Activated T-helper 2 cell treated with anti-CD3 and anti-CD28 coated beads, Interferon-gamma antibody, Interleukin-2, Interleukin-4, amounts not matched to agents 10 μg/mL and 5 μg/mL and 100 μg/mL, durations not matched to agents 14 hours and 24 hours and 36 hours (primary cell): ENCODE results near the gene SLC35F1. TPM values are rescaled to one million over a fixed set of nuclear protein-coding genes. Genes with fewer than 3 reads are reported as not detected.

Source experiments
- DNase-seq: peaks from one replicate; pipeline ENCODE4 v3.0.0; 2021; ENCODE audit warnings: low spot score
- H3K27ac Mint-ChIP-seq: one replicate; pipeline ENCODE4 v1.8.0; 2021; ENCODE audit warnings: mixed read lengths
- H3K27me3 Mint-ChIP-seq: one replicate; pipeline ENCODE4 v1.8.0; 2021; ENCODE audit warnings: low read depth, mixed read lengths
- H3K36me3 Mint-ChIP-seq: one replicate; pipeline ENCODE4 v1.8.0; 2021; ENCODE audit warnings: low read depth, mixed read lengths
- H3K4me1 Mint-ChIP-seq: one replicate; pipeline ENCODE4 v1.8.0; 2021; ENCODE audit warnings: low read depth, mixed read lengths
- H3K4me3 Mint-ChIP-seq: one replicate; pipeline ENCODE4 v1.8.0; 2021; ENCODE audit warnings: low read depth, mild to moderate bottlenecking, moderate library complexity, mixed read lengths
- H3K9me3 Mint-ChIP-seq: one replicate; pipeline ENCODE4 v1.8.0; 2021; ENCODE audit warnings: mixed read lengths
- intact Hi-C: fragments of 100-400 bp; cut with micrococcal nuclease; formaldehyde crosslinking; loops from one replicate; pipeline ENCODE4 v1.15.1; 2023
- total RNA-seq: library from RNA; stranded (reverse); gene quantifications from 2 replicates; pipeline ENCODE4 v1.2.3, GENCODE V29; 2022

The SLC35F1 gene
- total RNA-seq, 1 donor from 2014 or later, result 0.09 TPM

DNA sequence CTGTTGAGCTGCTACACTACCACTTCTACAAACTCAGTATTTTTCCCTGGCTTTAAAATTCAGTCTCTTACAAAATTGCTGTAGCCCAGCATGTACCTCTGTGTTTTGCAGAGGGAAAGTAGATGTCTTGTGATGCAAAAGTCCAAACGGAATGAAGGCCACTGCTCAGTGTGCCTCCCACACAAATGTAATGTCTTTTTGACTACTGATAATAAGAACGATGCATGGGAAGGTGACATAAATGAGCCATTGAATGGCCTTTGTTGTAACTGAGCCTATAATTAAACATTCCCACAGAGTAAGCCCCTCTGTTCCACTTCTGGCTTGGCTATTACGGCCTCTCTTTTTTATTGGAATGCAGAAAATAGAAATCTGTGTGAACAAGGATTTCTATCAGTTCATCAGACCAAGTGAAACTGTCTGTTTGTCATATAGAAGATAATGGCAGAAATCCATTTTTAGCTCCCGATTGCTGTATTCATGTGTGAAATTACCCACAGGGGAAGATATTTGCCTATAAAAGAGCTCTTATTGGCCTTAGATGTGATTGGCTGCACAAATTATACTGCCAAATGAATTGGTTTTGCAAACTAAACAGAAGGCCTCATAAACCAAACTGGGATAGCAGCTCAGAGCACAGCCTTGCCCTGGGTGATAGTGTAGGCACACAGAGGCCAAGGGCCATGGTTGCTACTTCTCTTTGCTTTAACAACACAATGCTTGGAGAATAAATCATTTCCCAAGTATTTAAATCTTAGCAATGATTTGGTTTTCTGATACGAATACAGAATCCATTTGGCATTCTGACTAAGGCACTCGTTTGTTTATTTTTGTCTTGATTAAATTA is 399.6 kb downstream of the SLC35F1 start:
- Mint-ChIP-seq H3K27me3 (peaks cover 13% of the 10 kb centered on the region), H3K9me3 (no peaks in the 10 kb centered on the region), H3K27ac (no peak overlapping the region), H3K4me3 (no peak overlapping the region), H3K4me1 (no peaks in the 10 kb centered on the region), H3K36me3 (no peaks in the 10 kb centered on the region)
- no peak for DNase-seq
- intact Hi-C loops, result no loop called here

GRCh38 chr6:118307581-118307980 is 400.5 kb downstream of the SLC35F1 start:
- no peak for DNase-seq
- no peaks in the 10 kb centered on the region for H3K36me3 Mint-ChIP-seq
- no peak overlapping the region for H3K4me3 Mint-ChIP-seq
- peaks cover 12% of the 10 kb centered on the region for H3K27me3 Mint-ChIP-seq
- no peaks in the 10 kb centered on the region for H3K4me1 Mint-ChIP-seq
- no peak overlapping the region for H3K27ac Mint-ChIP-seq
- no peaks in the 10 kb centered on the region for H3K9me3 Mint-ChIP-seq
- intact Hi-C loops, result no loop called here

DNA sequence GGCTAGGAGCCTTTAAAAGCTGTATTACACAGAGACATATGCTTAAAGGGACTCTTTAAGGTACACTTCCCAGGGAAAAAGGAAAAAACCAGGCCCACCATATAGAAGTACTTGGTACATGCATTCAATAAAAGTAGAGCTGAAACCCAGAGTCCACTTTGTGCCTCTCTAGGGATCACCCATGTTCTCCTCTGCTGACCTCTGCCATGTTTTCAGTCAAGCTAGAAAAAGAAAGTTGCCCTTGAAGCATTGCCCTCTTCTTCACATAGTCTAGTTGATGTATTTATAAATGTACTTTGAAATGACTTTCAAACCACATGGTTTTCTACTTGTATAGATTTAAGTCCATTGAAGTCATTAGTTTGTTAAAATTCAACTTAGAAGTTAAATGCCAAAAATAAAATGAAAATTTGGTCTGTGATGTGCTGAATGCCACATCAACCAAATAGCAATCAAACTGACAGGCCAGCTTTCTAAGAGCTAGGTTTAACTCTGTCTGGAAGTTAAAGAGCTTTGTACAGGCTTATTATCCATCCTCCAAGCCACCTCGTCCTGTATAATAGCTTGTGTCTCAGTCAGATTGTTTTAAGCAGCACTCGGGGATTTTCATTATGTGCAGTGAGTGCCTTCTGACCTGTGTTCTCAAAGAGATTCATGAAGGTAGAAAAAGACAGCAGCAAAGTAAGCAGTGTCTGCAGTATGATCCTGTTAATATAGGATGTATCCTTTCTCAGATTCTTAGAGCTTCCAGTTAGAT is 402.5 kb downstream of the SLC35F1 start:
- H3K9me3 Mint-ChIP-seq, result no peaks in the 10 kb centered on the region
- no peak for DNase-seq
- no peak overlapping the region for H3K27ac Mint-ChIP-seq
- H3K4me1 Mint-ChIP-seq, result no peaks in the 10 kb centered on the region
- H3K27me3 Mint-ChIP-seq, result peaks cover 10% of the 10 kb centered on the region
- H3K4me3 Mint-ChIP-seq, result no peak overlapping the region
- intact Hi-C loops, result no loop called here
- no peaks in the 10 kb centered on the region for H3K36me3 Mint-ChIP-seq

DNA sequence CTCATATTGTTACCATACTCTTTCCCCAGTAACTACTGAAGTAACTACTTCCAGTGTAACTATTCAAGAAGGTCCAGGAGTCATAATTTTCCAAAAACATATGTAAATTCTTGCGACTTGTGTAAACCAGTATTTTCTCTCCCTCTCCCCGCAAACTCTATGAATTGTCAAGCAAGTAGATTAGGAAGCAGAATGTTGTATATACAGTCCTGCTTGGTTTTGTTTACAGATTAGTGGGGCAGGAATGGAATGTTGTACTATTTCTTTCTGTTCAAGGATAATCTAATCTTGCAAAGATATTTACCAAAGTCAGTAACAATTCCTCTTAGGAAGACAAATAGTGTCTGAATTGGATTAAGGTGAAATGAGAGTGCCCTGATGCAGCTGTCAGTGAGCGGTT is 406.1 kb downstream of the SLC35F1 start:
- no peaks in the 10 kb centered on the region for H3K4me1 Mint-ChIP-seq
- H3K27ac Mint-ChIP-seq, result no peak overlapping the region
- no peaks in the 10 kb centered on the region for H3K36me3 Mint-ChIP-seq
- no peaks in the 10 kb centered on the region for H3K9me3 Mint-ChIP-seq
- H3K4me3 Mint-ChIP-seq, result no peak overlapping the region
- intact Hi-C loops, result no loop called here
- H3K27me3 Mint-ChIP-seq, result peaks cover 9% of the 10 kb centered on the region
- no peak for DNase-seq

DNA sequence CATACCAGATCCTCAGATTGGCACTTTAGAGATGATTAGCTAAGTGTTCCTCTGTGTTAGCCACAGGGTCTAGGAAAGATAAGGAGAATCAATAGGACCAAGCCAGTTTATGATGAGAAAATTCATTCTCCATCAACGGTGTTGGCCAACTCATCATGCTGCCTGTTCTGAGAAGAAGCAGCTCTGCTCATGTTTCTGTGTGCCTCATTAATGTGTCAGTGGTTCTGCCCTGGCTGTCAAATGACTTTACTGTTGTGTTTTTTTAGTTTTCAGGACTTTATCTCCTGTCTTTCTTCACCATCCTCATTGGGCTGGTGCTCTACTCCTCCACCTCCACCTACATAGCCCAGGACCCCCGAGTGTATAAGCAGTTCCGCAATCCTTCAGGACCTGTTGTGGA is 406.7 kb downstream of the SLC35F1 start:
- Mint-ChIP-seq H3K9me3 (no peaks in the 10 kb centered on the region), H3K4me3 (no peak overlapping the region), H3K36me3 (no peaks in the 10 kb centered on the region), H3K4me1 (no peaks in the 10 kb centered on the region), H3K27ac (no peak overlapping the region), H3K27me3 (peaks cover 9% of the 10 kb centered on the region)
- intact Hi-C loops, result no loop called here
- DNase-seq, result no peak

GRCh38 chr6:118316796-118317384 is 409.8 kb downstream of the SLC35F1 start:
- no peak for DNase-seq
- Mint-ChIP-seq H3K36me3 (no peaks in the 10 kb centered on the region), H3K9me3 (no peaks in the 10 kb centered on the region), H3K27ac (no peak overlapping the region), H3K27me3 (peaks cover 4% of the 10 kb centered on the region), H3K4me3 (no peak overlapping the region), H3K4me1 (no peaks in the 10 kb centered on the region)
- intact Hi-C loops, result no loop called here

GRCh38 chr6:118317581-118318563 is 410.8 kb downstream of the SLC35F1 start:
- intact Hi-C loops, result no loop called here
- Mint-ChIP-seq H3K4me3 (no peak overlapping the region), H3K36me3 (no peaks in the 10 kb centered on the region), H3K9me3 (no peaks in the 10 kb centered on the region), H3K27ac (no peak overlapping the region), H3K4me1 (no peaks in the 10 kb centered on the region), H3K27me3 (peaks cover 3% of the 10 kb centered on the region)
- DNase-seq, result no peak

DNA sequence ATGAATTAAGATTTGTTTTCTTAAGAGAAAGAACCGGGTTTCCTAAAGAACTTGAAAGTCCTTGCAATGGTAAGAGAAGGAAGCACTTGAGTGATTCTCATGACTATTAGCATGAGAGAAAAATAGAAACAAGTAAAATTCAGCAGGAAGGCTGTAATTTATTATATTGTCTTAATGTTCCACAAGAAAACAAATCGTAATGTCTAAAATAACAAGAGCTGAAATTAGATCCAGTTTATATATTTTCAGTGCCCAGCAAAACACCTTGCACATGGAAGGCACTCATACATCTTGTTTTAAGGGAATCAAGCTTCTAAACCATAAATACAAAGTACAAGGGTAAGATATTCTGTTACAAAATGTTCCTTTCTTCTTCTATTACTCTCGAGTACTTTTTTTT is 411.6 kb downstream of the SLC35F1 start:
- Mint-ChIP-seq H3K4me1 (no peaks in the 10 kb centered on the region), H3K27ac (no peak overlapping the region), H3K36me3 (no peaks in the 10 kb centered on the region), H3K9me3 (no peaks in the 10 kb centered on the region), H3K27me3 (peaks cover 3% of the 10 kb centered on the region), H3K4me3 (no peak overlapping the region)
- DNase-seq, result no peak
- intact Hi-C loops, result no loop called here

DNA sequence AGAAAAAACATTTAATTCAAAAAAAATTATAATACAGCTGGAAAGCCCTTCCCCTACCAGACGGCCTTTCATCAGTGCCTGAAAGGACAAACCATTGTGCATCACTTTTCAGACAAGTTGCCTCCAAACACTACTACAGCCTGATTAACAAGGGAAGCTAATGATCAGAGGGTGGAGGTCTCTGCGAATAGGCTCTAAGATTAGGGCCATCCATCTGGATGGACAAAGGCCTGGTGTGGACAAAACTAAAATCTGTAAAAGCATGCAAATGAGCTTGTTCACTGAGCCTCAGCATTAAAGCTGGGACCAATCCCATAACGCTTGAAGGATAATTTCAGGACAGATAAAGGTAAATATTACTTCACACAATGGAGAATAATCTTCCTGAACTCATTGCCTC is 412.4 kb downstream of the SLC35F1 start:
- H3K9me3 Mint-ChIP-seq, result no peaks in the 10 kb centered on the region
- H3K4me3 Mint-ChIP-seq, result no peak overlapping the region
- peaks cover 3% of the 10 kb centered on the region for H3K27me3 Mint-ChIP-seq
- intact Hi-C loops, result no loop called here
- no peak overlapping the region for H3K27ac Mint-ChIP-seq
- no peaks in the 10 kb centered on the region for H3K36me3 Mint-ChIP-seq
- DNase-seq, result no peak
- H3K4me1 Mint-ChIP-seq, result no peaks in the 10 kb centered on the region

DNA sequence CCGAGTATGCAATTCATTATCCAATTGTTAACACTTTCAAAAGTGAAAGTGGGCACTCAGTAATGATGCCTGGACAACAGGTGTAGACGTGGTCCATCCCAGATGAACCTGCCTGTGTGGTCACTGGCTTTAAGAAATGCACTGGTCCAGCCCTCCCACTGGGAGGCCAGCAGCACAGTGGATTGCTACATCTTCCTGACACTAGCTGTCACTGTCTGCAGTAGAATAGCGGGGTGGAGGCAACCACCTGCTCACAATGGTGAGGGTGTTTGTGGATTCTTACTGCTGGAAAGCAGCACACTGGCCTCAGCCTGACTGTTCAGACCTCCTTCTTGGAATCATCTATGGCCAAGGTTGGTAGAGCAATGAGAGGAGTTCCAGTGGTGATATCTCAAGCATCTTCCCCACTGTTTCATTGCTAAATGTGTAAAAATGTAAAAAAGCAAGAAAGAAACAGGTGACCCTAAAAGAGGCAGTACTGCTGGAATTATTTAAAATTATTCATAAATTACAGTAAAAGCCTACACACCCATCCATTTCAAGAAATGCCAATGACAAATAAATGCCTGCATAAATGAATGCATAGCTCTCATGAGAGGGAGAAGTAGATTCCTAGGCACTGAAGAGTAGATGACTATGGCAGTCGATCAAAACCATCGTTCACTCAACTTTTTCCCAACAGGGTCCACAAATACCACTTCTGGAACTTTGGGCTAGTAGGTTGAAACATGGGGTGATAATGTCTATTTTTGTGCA is 413.0 kb downstream of the SLC35F1 start:
- H3K9me3 Mint-ChIP-seq, result no peaks in the 10 kb centered on the region
- intact Hi-C loops, result no loop called here
- H3K27ac Mint-ChIP-seq, result no peak overlapping the region
- no peaks in the 10 kb centered on the region for H3K36me3 Mint-ChIP-seq
- no peaks in the 10 kb centered on the region for H3K4me1 Mint-ChIP-seq
- no peak for DNase-seq
- H3K4me3 Mint-ChIP-seq, result no peak overlapping the region
- H3K27me3 Mint-ChIP-seq, result peaks cover 3% of the 10 kb centered on the region

DNA sequence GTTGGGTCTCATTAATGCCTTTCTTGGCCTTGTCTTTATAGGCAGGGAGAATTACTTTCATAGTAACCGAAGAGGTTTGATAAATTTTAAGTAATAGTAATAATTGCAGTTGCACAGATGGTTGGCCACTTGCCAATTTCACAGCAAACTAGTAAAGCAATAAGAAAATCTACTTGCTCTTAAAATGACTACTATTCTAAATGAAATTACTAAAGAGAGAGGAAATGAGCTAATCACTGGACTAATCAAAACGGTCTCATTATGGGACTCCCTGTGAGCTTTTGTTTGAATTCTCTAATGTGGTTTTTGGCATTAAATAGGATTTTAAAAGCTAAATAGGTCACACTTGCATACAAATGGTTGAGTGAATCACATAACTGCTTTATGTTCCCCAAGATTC is 413.6 kb downstream of the SLC35F1 start:
- intact Hi-C loops, result no loop called here
- Mint-ChIP-seq H3K27me3 (peaks cover 3% of the 10 kb centered on the region), H3K36me3 (no peaks in the 10 kb centered on the region)

GRCh38 chr6:118324116-118324515 is 417.1 kb downstream of the SLC35F1 start:
- Mint-ChIP-seq H3K27ac (no peak overlapping the region), H3K4me1 (no peaks in the 10 kb centered on the region), H3K9me3 (no peaks in the 10 kb centered on the region)

More for the DNA sequence above, 413.6 kb downstream of the SLC35F1 start:
- no peaks in the 10 kb centered on the region for H3K9me3 Mint-ChIP-seq
- no peaks in the 10 kb centered on the region for H3K4me1 Mint-ChIP-seq
- no peak overlapping the region for H3K4me3 Mint-ChIP-seq
- no peak for DNase-seq
- H3K27ac Mint-ChIP-seq, result no peak overlapping the region

More at GRCh38 chr6:118324116-118324515, 417.1 kb downstream of the SLC35F1 start:
- Mint-ChIP-seq H3K36me3 (no peaks in the 10 kb centered on the region), H3K4me3 (no peak overlapping the region), H3K27me3 (no peaks in the 10 kb centered on the region)
- intact Hi-C loops, result no loop called here
- no peak for DNase-seq
